Upper lobe of left lung (tissue), 6 donors: ENCODE measurements around the gene TAF6. TPM values are rescaled to one million over a fixed set of nuclear protein-coding genes. Genes with fewer than 3 reads are reported as not detected.

Experiments used
- ATAC-seq, 2 donors: fragments of 200-7000 bp; cut with Tn5 transposase; one replicate each; pipeline ENCODE4 v1.9.1; 2022; ENCODE audit warnings: mild to moderate bottlenecking in 2 of 2, moderate library complexity in 2 of 2; ENCODE audit not compliant: low FRiP score in 2 of 2
- DNase-seq, 2 donors: peaks; one replicate each; pipeline ENCODE4 v3.0.0-alpha.2; 2019 to 2020
- H3K27ac ChIP-seq, 4 donors: fragments of 200-600 bp; sonication (generic); one replicate each; pipeline ENCODE4 v1.5.1; 2016 to 2019
- H3K27me3 ChIP-seq, 4 donors: fragments of 200-600 bp; sonication (generic); one replicate each; pipeline ENCODE4 v1.5.1; 2017 to 2019
- H3K36me3 ChIP-seq, 4 donors: fragments of 200-600 bp; sonication (generic); one replicate each; pipeline ENCODE4 v1.5.1; 2016 to 2019
- H3K4me1 ChIP-seq, 4 donors: fragments of 200-600 bp; sonication (generic); one replicate each; pipeline ENCODE4 v1.5.1; 2018 to 2019
- H3K4me3 ChIP-seq, 4 donors: fragments of 200-600 bp; sonication (generic); one replicate each; pipeline ENCODE4 v1.5.1; 2017 to 2019; ENCODE audit warnings: mild to moderate bottlenecking in 2 of 4, moderate library complexity in 1 of 4
- H3K9me3 ChIP-seq, 4 donors: fragments of 200-600 bp; sonication (generic); one replicate each; pipeline ENCODE4 v1.5.1; 2018 to 2019
- EP300 ChIP-seq, 4 donors: sonication (generic); formaldehyde crosslinking; IDR thresholded peaks; one replicate each; pipeline ENCODE4 v1.5.1; 2017; ENCODE audit warnings: antibody characterized with exemption in 4 of 4, control low read depth in 2 of 4
- POLR2A ChIP-seq, 4 donors: fragments of 450-650 bp; IDR thresholded peaks; one replicate each; pipeline ENCODE4 v1.5.1; 2016 to 2017; ENCODE audit warnings: antibody characterized with exemption in 4 of 4, mild to moderate bottlenecking in 2 of 4
- POLR2AphosphoS5 ChIP-seq, 2 donors: sonication (generic); formaldehyde crosslinking; IDR thresholded peaks; one replicate each; pipeline ENCODE4 v1.5.1; 2017; ENCODE audit warnings: antibody characterized with exemption in 2 of 2
- WGBS, 2 donors: methylation state at CpG; one replicate each; pipeline ENCODE4 v1.1.5; 2017 to 2018; 5-methylcytosine and 5-hydroxymethylcytosine counted together
- total RNA-seq, 6 donors: library from RNA; depleted of rRNA in 4 of 6; stranded (reverse); fragments of >200 nt in 4 of 6; gene quantifications; one replicate each; pipeline versions ENCODE4 v1.1.0 to v1.2.1, GENCODE V29; 2016 to 2021
- TF ChIP-seq, protein P1 (sequence below), 6 experiments: fragments of 450-650 bp in 4 of 6; fragments of 200-600 bp in 2 of 6; sonication (generic) in 2 of 6; IDR thresholded peaks; one replicate each; pipeline ENCODE4 v1.5.1; 2016 to 2019; ENCODE audit warnings: antibody characterized with exemption in 6 of 6
- donor health status: DM: no; HTN: no; CAD: no; lungs with moderate emphysema.
- donor health status: DM: no; HTN: yes; CAD: no; lungs with severe emphysema.

TAF6 gene
- total RNA-seq, 6 donors from 2014 or later: 33.4 to 76.5 (median 53.0) TPM

DNA sequence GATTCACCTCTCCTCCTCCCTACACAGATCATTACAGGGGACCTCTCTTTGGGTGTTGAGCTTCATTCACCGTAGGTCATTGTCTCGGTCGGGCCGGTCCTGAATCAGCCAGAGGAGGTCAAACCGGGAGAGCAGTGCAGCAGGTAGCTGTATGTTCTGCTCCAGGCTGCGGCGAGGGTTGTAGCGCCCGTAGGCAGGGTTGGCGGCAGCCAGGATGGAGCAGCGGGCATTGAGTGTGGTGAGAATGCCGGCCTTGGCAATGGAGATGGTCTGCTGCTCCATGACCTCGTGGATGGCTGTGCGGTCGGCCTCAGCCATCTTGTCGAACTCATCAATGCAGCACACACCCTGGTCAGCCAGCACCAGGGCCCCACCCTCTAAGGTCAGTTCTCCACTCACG, 23.5 kb downstream of the TAF6 start:
- WGBS, 2 donors: 92 to 96% methylated on average over 11 to 17 of the region's 17 CpGs
- no peak for DNase-seq
- no peak for ATAC-seq
- H3K36me3 ChIP-seq: peaks cover 60 to 89% (median 85%) of the 10 kb centered on the region in 4 donors
- H3K27ac ChIP-seq: no peak overlapping the region
- peaks cover 11 to 19% (median 13%) of the 10 kb centered on the region in 4 donors for H3K4me1 ChIP-seq
- H3K9me3 ChIP-seq: no peaks in the 10 kb centered on the region
- no peak overlapping the region for H3K4me3 ChIP-seq
- no peaks in the 10 kb centered on the region for H3K27me3 ChIP-seq
- no peak for TF ChIP-seq POLR2AphosphoS5 (IDR thresholded peaks at IDR 0.05)
- no peak for TF ChIP-seq POLR2A (IDR thresholded peaks at IDR 0.05)
- TF ChIP-seq, protein P1, sequence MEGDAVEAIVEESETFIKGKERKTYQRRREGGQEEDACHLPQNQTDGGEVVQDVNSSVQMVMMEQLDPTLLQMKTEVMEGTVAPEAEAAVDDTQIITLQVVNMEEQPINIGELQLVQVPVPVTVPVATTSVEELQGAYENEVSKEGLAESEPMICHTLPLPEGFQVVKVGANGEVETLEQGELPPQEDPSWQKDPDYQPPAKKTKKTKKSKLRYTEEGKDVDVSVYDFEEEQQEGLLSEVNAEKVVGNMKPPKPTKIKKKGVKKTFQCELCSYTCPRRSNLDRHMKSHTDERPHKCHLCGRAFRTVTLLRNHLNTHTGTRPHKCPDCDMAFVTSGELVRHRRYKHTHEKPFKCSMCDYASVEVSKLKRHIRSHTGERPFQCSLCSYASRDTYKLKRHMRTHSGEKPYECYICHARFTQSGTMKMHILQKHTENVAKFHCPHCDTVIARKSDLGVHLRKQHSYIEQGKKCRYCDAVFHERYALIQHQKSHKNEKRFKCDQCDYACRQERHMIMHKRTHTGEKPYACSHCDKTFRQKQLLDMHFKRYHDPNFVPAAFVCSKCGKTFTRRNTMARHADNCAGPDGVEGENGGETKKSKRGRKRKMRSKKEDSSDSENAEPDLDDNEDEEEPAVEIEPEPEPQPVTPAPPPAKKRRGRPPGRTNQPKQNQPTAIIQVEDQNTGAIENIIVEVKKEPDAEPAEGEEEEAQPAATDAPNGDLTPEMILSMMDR (IDR thresholded peaks at IDR 0.05): no peak
- no peak for TF ChIP-seq EP300 (IDR thresholded peaks at IDR 0.05)

- no peaks in the 10 kb centered on the region for H3K9me3 ChIP-seq
- H3K4me1 ChIP-seq: peaks cover 11 to 19% (median 13%) of the 10 kb centered on the region in 4 donors
- 80 to 88% methylated on average over 8 to 9 of the region's 9 CpGs for WGBS, 2 donors
- no peak overlapping the region for H3K27ac ChIP-seq
- peaks cover 62 to 92% (median 87%) of the 10 kb centered on the region in 4 donors for H3K36me3 ChIP-seq
- TF ChIP-seq POLR2AphosphoS5 (IDR thresholded peaks at IDR 0.05) (no peak), EP300 (IDR thresholded peaks at IDR 0.05) (no peak), POLR2A (IDR thresholded peaks at IDR 0.05) (no peak)
- TF ChIP-seq, protein P1 (IDR thresholded peaks at IDR 0.05): no peak
- H3K27me3 ChIP-seq: no peaks in the 10 kb centered on the region
- ATAC-seq: no peak
- no peak overlapping the region for H3K4me3 ChIP-seq
- no peak for DNase-seq
Measured at GRCh38 chr7:100095289-100095688, 23.9 kb downstream of the TAF6 start.

GRCh38 chr7:100093925-100094486, 25.2 kb downstream of the TAF6 start:
- Histone ChIP-seq H3K9me3 (no peaks in the 10 kb centered on the region), H3K27ac (no peak overlapping the region), H3K4me1 (peaks cover 8 to 16% (median 11%) of the 10 kb centered on the region in 4 donors), H3K27me3 (no peaks in the 10 kb centered on the region), H3K4me3 (no peak overlapping the region), H3K36me3 (peaks cover 62 to 85% (median 84%) of the 10 kb centered on the region in 4 donors)
- TF ChIP-seq POLR2A (IDR thresholded peaks at IDR 0.05) (no peak), EP300 (IDR thresholded peaks at IDR 0.05) (no peak), POLR2AphosphoS5 (IDR thresholded peaks at IDR 0.05) (no peak)
- TF ChIP-seq, protein P1 (IDR thresholded peaks at IDR 0.05): no peak
- DNase-seq (no peak), ATAC-seq (no peak)
- 83 to 88% methylated on average over 16 of the region's 16 CpGs for whole genome bisulfite sequencing, 2 donors

- ATAC-seq: no peak
- Histone ChIP-seq H3K36me3 (peaks cover 62 to 80% (median 79%) of the 10 kb centered on the region in 4 donors), H3K27ac (no peak overlapping the region), H3K4me3 (no peak overlapping the region), H3K27me3 (no peaks in the 10 kb centered on the region), H3K4me1 (peaks cover 7 to 14% (median 10%) of the 10 kb centered on the region in 4 donors), H3K9me3 (no peaks in the 10 kb centered on the region)
- no peak for TF ChIP-seq POLR2AphosphoS5 (IDR thresholded peaks at IDR 0.05)
- TF ChIP-seq EP300 (IDR thresholded peaks at IDR 0.05): no peak
- TF ChIP-seq, protein P1 (IDR thresholded peaks at IDR 0.05): no peak
- TF ChIP-seq POLR2A (IDR thresholded peaks at IDR 0.05): no peak
- DNase-seq: no peak
- WGBS, 2 donors: 57 to 60% methylated on average over 8 to 10 of the region's 13 CpGs
Measured at GRCh38 chr7:100093498-100093897, 25.7 kb downstream of the TAF6 start.

DNA sequence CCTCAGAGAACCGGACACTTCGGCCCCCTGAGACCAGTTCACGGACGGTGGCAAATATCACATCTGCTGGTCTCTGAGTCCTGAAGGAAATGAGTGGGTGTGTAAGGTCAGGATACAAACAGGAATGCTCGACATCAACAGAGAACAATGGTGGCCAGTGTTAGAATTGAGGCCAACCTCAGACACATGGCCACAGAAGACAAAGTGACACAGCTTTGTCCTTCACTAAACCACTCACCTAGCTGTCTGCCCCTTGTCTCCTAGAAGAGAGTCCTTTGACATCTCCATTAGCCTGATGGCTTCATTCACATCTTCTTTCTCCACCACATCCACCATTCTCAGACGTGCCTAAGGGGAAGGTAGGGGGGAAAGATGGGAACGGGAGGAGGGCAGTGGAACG, 26.1 kb downstream of the TAF6 start:
- Histone ChIP-seq H3K9me3 (no peaks in the 10 kb centered on the region), H3K27me3 (no peaks in the 10 kb centered on the region), H3K36me3 (peaks cover 58 to 76% (median 75%) of the 10 kb centered on the region in 4 donors), H3K4me1 (peaks cover 11 to 18% (median 14%) of the 10 kb centered on the region in 4 donors), H3K4me3 (no peak overlapping the region), H3K27ac (no peak overlapping the region)
- no peak for DNase-seq
- no peak for ATAC-seq
- 63 to 65% methylated on average over 8 of the region's 8 CpGs for WGBS, 2 donors
- TF ChIP-seq POLR2A (IDR thresholded peaks at IDR 0.05) (no peak), EP300 (IDR thresholded peaks at IDR 0.05) (no peak), POLR2AphosphoS5 (IDR thresholded peaks at IDR 0.05) (no peak)
- TF ChIP-seq, protein P1 (IDR thresholded peaks at IDR 0.05): no peak
